Fibroblast of lung (primary cell): Measurements from ENCODE around the gene SLC44A1. TPM values are rescaled to one million over a fixed set of nuclear protein-coding genes. Genes with fewer than 3 reads are reported as not detected.

ENCODE experiments used
- DNase-seq, 2 donors: peaks; one replicate each; pipeline versions ENCODE4 v3.0.0 to v3.0.0-alpha.2; 2010; ENCODE audit warnings: low read depth in 2 of 2
- H2AFZ ChIP-seq: 2 replicates; pipeline ENCODE4 v1.5.1; 2012; ENCODE audit warnings: low read length, control low read depth, inconsistent platforms
- H3K27ac ChIP-seq: 2 replicates; pipeline ENCODE4 v1.5.1; 2011; ENCODE audit warnings: low read length, control low read depth; ENCODE audit not compliant: insufficient read depth
- H3K27me3 ChIP-seq: 2 replicates; pipeline ENCODE4 v1.5.1; 2011; ENCODE audit warnings: mild to moderate bottlenecking, low read length; ENCODE audit not compliant: control insufficient read depth, insufficient read depth
- H3K36me3 ChIP-seq: 2 replicates; pipeline ENCODE4 v1.5.1; 2011; ENCODE audit warnings: low read length; ENCODE audit not compliant: control insufficient read depth, insufficient read depth
- H3K4me1 ChIP-seq: 2 replicates; pipeline ENCODE4 v1.5.1; 2011; ENCODE audit warnings: low read length; ENCODE audit not compliant: control insufficient read depth, insufficient read depth; ENCODE audit errors: extremely low read depth
- H3K4me2 ChIP-seq: 2 replicates; pipeline ENCODE4 v1.5.1; 2011; ENCODE audit warnings: low read length, control low read depth; ENCODE audit not compliant: insufficient read depth; ENCODE audit errors: extremely low read depth
- H3K4me3 ChIP-seq, 4 experiments: fragments of 200-600 bp in 1 of 4; sonication (generic) in 1 of 4; replicated peaks in 1 of 4; 2 replicates each; pipeline ENCODE4 v1.5.1; 2011 to 2016; ENCODE audit warnings: low read length in 4 of 4, low read depth in 3 of 4, mild to moderate bottlenecking in 3 of 4, control low read depth in 2 of 4, inconsistent platforms in 1 of 4, mixed read lengths in 1 of 4; ENCODE audit not compliant: insufficient read depth in 1 of 4; ENCODE audit errors: control extremely low read depth in 1 of 4
- H3K79me2 ChIP-seq: 2 replicates; pipeline ENCODE4 v1.5.1; 2012; ENCODE audit warnings: mild to moderate bottlenecking, low read length, inconsistent platforms; ENCODE audit not compliant: control insufficient read depth, insufficient read depth
- H3K9ac ChIP-seq: 2 replicates; pipeline ENCODE4 v1.5.1; 2011; ENCODE audit warnings: mild to moderate bottlenecking, low read length, control low read depth; ENCODE audit not compliant: insufficient read depth
- H3K9me3 ChIP-seq: 2 replicates; pipeline ENCODE4 v1.5.1; 2012; ENCODE audit warnings: low read depth, low read length; ENCODE audit not compliant: control insufficient read depth, insufficient read depth
- H4K20me1 ChIP-seq: 2 replicates; pipeline ENCODE4 v1.5.1; 2011; ENCODE audit warnings: low read length; ENCODE audit not compliant: control insufficient read depth, insufficient read depth; ENCODE audit errors: extremely low read depth
- CTCF ChIP-seq, 2 donors: IDR thresholded peaks in 1 of 2; conservative IDR thresholded peaks in 1 of 2; 1 replicate in 1 of 2; 2 replicates in 1 of 2; pipeline ENCODE4 v1.5.1; 2011 to 2012; ENCODE audit warnings: low read length in 2 of 2, control low read depth in 1 of 2, inconsistent platforms in 1 of 2, low read depth in 1 of 2, mild to moderate bottlenecking in 1 of 2
- EZH2 ChIP-seq: IDR thresholded peaks from 2 replicates; pipeline ENCODE4 v1.5.1; 2012; ENCODE audit warnings: low read length, control low read depth, mild to moderate bottlenecking; ENCODE audit errors: missing control alignments
- polyA plus RNA-seq, 2 donors: library from polyadenylated mRNA; depleted of rRNA in 1 of 2; stranded (reverse) in 1 of 2; unstranded in 1 of 2; fragments of >200 nt; gene quantifications; 2 replicates each; pipeline ENCODE4 v1.2.1, GENCODE V29; 2011 to 2012; ENCODE audit warnings: missing spikeins in 1 of 2
- total RNA-seq: library from RNA; depleted of rRNA; stranded (reverse); fragments of >200 nt; gene quantifications from 2 replicates; pipeline ENCODE4 v1.2.1, GENCODE V29; 2014

The SLC44A1 gene
- total and polyA plus RNA-seq, 2 donors (not counting 1 experiment from before 2014, with no cell fraction given): 35.9 to 54.2 TPM

GRCh38 chr9:105421154-105421553, 176.7 kb downstream of the SLC44A1 start:
- no peak for TF ChIP-seq CTCF (conservative IDR thresholded peaks at IDR 0.05 in 1 of 2, IDR thresholded peaks at IDR 0.05 in 1 of 2; ENCODE audit: low read depth in 1 of 2, low read length in 2 of 2)
- TF ChIP-seq EZH2: no peak
- Histone ChIP-seq H3K27me3 (no peaks in the 10 kb centered on the region), H3K79me2 (no peaks in the 10 kb centered on the region), H3K36me3 (no peaks in the 10 kb centered on the region), H3K27ac (no peak overlapping the region), H3K9ac (no peak overlapping the region), H3K4me1 (no peaks in the 10 kb centered on the region), H3K4me3 (no peak overlapping the region), H3K4me2 (no peak overlapping the region), H4K20me1 (no peaks in the 10 kb centered on the region), H2AFZ (no peak overlapping the region), H3K9me3 (no peaks in the 10 kb centered on the region)
- no peak for DNase-seq

- Histone ChIP-seq H3K4me2 (no peak overlapping the region), H3K36me3 (no peaks in the 10 kb centered on the region), H3K4me3 (no peak overlapping the region), H3K9ac (no peak overlapping the region), H2AFZ (no peak overlapping the region), H3K9me3 (no peaks in the 10 kb centered on the region), H3K27ac (no peak overlapping the region), H4K20me1 (no peaks in the 10 kb centered on the region), H3K4me1 (no peaks in the 10 kb centered on the region), H3K27me3 (no peaks in the 10 kb centered on the region), H3K79me2 (no peaks in the 10 kb centered on the region)
- DNase-seq: no peak
- no peak for TF ChIP-seq CTCF (conservative IDR thresholded peaks at IDR 0.05 in 1 of 2, IDR thresholded peaks at IDR 0.05 in 1 of 2; ENCODE audit: low read depth in 1 of 2, low read length in 2 of 2)
- no peak for TF ChIP-seq EZH2
Observed at GRCh38 chr9:105421864-105422263, 177.4 kb downstream of the SLC44A1 start.

GRCh38 chr9:105425816-105426433, 181.5 kb downstream of the SLC44A1 start:
- H3K4me1 ChIP-seq: no peaks in the 10 kb centered on the region
- H3K27ac ChIP-seq: no peak overlapping the region
- no peaks in the 10 kb centered on the region for H3K36me3 ChIP-seq
- H3K4me2 ChIP-seq: no peak overlapping the region
- TF ChIP-seq CTCF (conservative IDR thresholded peaks at IDR 0.05 in 1 of 2, IDR thresholded peaks at IDR 0.05 in 1 of 2; ENCODE audit: low read depth in 1 of 2, low read length in 2 of 2): peak; percentile 45 to 57
- no peak for TF ChIP-seq EZH2
- H2AFZ ChIP-seq: no peak overlapping the region
- H3K9ac ChIP-seq: no peak overlapping the region
- DNase-seq: peak; percentile 10 to 58
- no peaks in the 10 kb centered on the region for H3K27me3 ChIP-seq
- no peaks in the 10 kb centered on the region for H3K9me3 ChIP-seq
- H3K4me3 ChIP-seq: no peak overlapping the region
- H4K20me1 ChIP-seq: no peaks in the 10 kb centered on the region
- H3K79me2 ChIP-seq: no peaks in the 10 kb centered on the region
